H1 (cell line): Measurements from ENCODE around the gene ACTN2. TPM values are rescaled to one million over a fixed set of nuclear protein-coding genes. Genes with fewer than 3 reads are reported as not detected.

Experiments
- CTCF ChIA-PET: fragments of 300-600 bp; sonication (Branson Sonifier 250); formaldehyde crosslinking; loops from one replicate; lab custom pipeline; 2021; ENCODE audit not compliant: partially characterized antibody; lab: Charles Lee
- POLR2A ChIA-PET: fragments of 300-600 bp; sonication (Branson Sonifier 250); formaldehyde crosslinking; loops from one replicate; lab custom pipeline; 2021; ENCODE audit warnings: inconsistent platforms; ENCODE audit not compliant: partially characterized antibody; lab: Charles Lee
- DNase-seq, 2 experiments: peaks; one replicate each; pipeline versions ENCODE4 v3.0.0 to v3.0.0-alpha.2; 2010 to 2022; ENCODE audit warnings: low spot score in 2 of 2, low read depth in 1 of 2, mixed read lengths in 1 of 2
- FAIRE-seq: peaks from 2 replicates; lab custom pipeline; 2011; peaks lifted over from hg19 to GRCh38; lab: Jason Lieb, UNC
- H2AFZ ChIP-seq: 2 replicates; pipeline ENCODE4 v1.8.1; 2012; ENCODE audit warnings: low read length, inconsistent platforms
- H2AK5ac ChIP-seq: 2 replicates; pipeline ENCODE4 v1.6.1; 2013; ENCODE audit warnings: low read depth, low read length
- H2BK120ac ChIP-seq: replicated peaks from 2 replicates; pipeline ENCODE3; 2013; ENCODE audit warnings: low read depth, low read length, inconsistent platforms
- H2BK12ac ChIP-seq: 2 replicates; pipeline ENCODE4 v1.6.1; 2013; ENCODE audit warnings: low read depth, low read length
- H2BK15ac ChIP-seq: 2 replicates; pipeline ENCODE4 v1.6.1; 2013; ENCODE audit warnings: low read length
- H2BK20ac ChIP-seq: 2 replicates; pipeline ENCODE4 v1.6.1; 2013; ENCODE audit warnings: low read length
- H2BK5ac ChIP-seq: 2 replicates; pipeline ENCODE4 v1.6.1; 2013; ENCODE audit warnings: low read depth, low read length
- H3K14ac ChIP-seq: 2 replicates; pipeline ENCODE4 v1.6.1; 2013; ENCODE audit warnings: inconsistent platforms; ENCODE audit not compliant: insufficient read length
- H3K18ac ChIP-seq: 2 replicates; pipeline ENCODE4 v1.6.1; 2013; ENCODE audit warnings: low read length; ENCODE audit errors: extremely low read depth
- H3K23ac ChIP-seq: 2 replicates; pipeline ENCODE4 v1.6.1; 2013; ENCODE audit warnings: inconsistent platforms; ENCODE audit not compliant: insufficient read length
- H3K23me2 ChIP-seq: 2 replicates; pipeline ENCODE4 v1.6.1; 2013; ENCODE audit warnings: low read depth, low read length
- H3K27ac ChIP-seq: 2 replicates; pipeline ENCODE4 v1.6.1; 2011; ENCODE audit warnings: low read depth, low read length, inconsistent platforms
- H3K27me3 ChIP-seq, 4 experiments: replicated peaks in 1 of 4; 1 replicate in 1 of 4; 2 replicates in 3 of 4; pipeline versions ENCODE4 v1.6.1 to v1.8.1; 2011 to 2013; ENCODE audit warnings: low read length in 3 of 4, mild to moderate bottlenecking in 3 of 4, inconsistent platforms in 2 of 4, mixed read lengths in 2 of 4, moderate library complexity in 1 of 4; ENCODE audit not compliant: control insufficient read depth in 3 of 4, insufficient read depth in 3 of 4; ENCODE audit errors: extremely low read depth in 1 of 4
- H3K36me3 ChIP-seq, 4 experiments: 2 replicates each; pipeline versions ENCODE4 v1.6.1 to v1.8.1; 2011 to 2013; ENCODE audit warnings: mild to moderate bottlenecking in 4 of 4, low read length in 3 of 4, moderate library complexity in 2 of 4, control low read depth in 1 of 4, inconsistent platforms in 1 of 4; ENCODE audit not compliant: insufficient read depth in 4 of 4, control insufficient read depth in 2 of 4
- H3K4ac ChIP-seq: replicated peaks from 2 replicates; pipeline ENCODE3; 2013; ENCODE audit warnings: low read length, low read depth, mixed read lengths, inconsistent platforms; ENCODE audit not compliant: insufficient read length
- H3K4me1 ChIP-seq, 4 experiments: replicated peaks in 1 of 4; 1 replicate in 1 of 4; 2 replicates in 3 of 4; pipeline versions ENCODE4 v1.6.1 to v1.8.1; 2011 to 2013; ENCODE audit warnings: low read length in 3 of 4, inconsistent platforms in 2 of 4, mixed read lengths in 1 of 4; ENCODE audit not compliant: insufficient read depth in 4 of 4, control insufficient read depth in 3 of 4
- H3K4me2 ChIP-seq, 2 experiments: 2 replicates each; pipeline versions ENCODE4 v1.6.1 to v1.8.1; 2011 to 2013; ENCODE audit warnings: low read depth in 2 of 2, low read length in 2 of 2, control low read depth in 1 of 2, inconsistent platforms in 1 of 2, mild to moderate bottlenecking in 1 of 2; ENCODE audit not compliant: insufficient read depth in 1 of 2
- H3K4me3 ChIP-seq, 4 experiments: fragments of 200-600, 300-600 bp in 1 of 4; sonication (generic), shearing (Covaris generic), sonication (Bioruptor Twin) in 1 of 4; 2 replicates each; pipeline versions ENCODE4 v1.5.1 to v1.8.1; 2011 to 2016; ENCODE audit warnings: low read length in 4 of 4, low read depth in 3 of 4, control low read depth in 2 of 4, inconsistent platforms in 2 of 4, mild to moderate bottlenecking in 2 of 4, mixed read lengths in 1 of 4, moderate library complexity in 1 of 4; ENCODE audit not compliant: insufficient read depth in 2 of 4; ENCODE audit errors: extremely low read depth in 1 of 4
- H3K56ac ChIP-seq: replicated peaks from 2 replicates; pipeline ENCODE3; 2013; ENCODE audit warnings: low read depth, mild to moderate bottlenecking, mixed read lengths, low read length, inconsistent platforms; ENCODE audit not compliant: insufficient read length
- H3K79me1 ChIP-seq: 2 replicates; pipeline ENCODE4 v1.6.1; 2013; ENCODE audit warnings: low read depth, low read length, control low read depth
- H3K79me2 ChIP-seq, 2 experiments: 2 replicates each; pipeline versions ENCODE4 v1.6.1 to v1.8.1; 2012 to 2013; ENCODE audit warnings: low read length in 2 of 2, mild to moderate bottlenecking in 2 of 2, inconsistent platforms in 1 of 2; ENCODE audit not compliant: insufficient read depth in 2 of 2, control insufficient read depth in 1 of 2
- H3K9ac ChIP-seq, 4 experiments: replicated peaks in 1 of 4; 1 replicate in 1 of 4; 2 replicates in 3 of 4; pipeline versions ENCODE4 v1.6.1 to v1.8.1; 2011 to 2013; ENCODE audit warnings: low read depth in 3 of 4, low read length in 3 of 4, control low read depth in 2 of 4, mild to moderate bottlenecking in 2 of 4, moderate library complexity in 2 of 4, inconsistent platforms in 1 of 4; ENCODE audit errors: extremely low read depth in 1 of 4
- H3K9me3 ChIP-seq, 2 experiments: 2 replicates each; pipeline versions ENCODE4 v1.6.1 to v1.8.1; 2012 to 2013; ENCODE audit warnings: mild to moderate bottlenecking in 2 of 2, moderate library complexity in 2 of 2, control low read depth in 1 of 2, inconsistent platforms in 1 of 2, low read depth in 1 of 2, low read length in 1 of 2, mixed read lengths in 1 of 2; ENCODE audit not compliant: insufficient read depth in 2 of 2
- H4K20me1 ChIP-seq, 2 experiments: replicated peaks in 1 of 2; 2 replicates each; pipeline versions ENCODE3 to v1.8.1; 2011 to 2013; ENCODE audit warnings: inconsistent platforms in 2 of 2, low read length in 2 of 2, mild to moderate bottlenecking in 1 of 2; ENCODE audit not compliant: insufficient read depth in 2 of 2, control insufficient read depth in 1 of 2
- H4K5ac ChIP-seq: 2 replicates; pipeline ENCODE4 v1.6.1; 2013; ENCODE audit warnings: low read length, low read depth, mixed read lengths, inconsistent platforms; ENCODE audit not compliant: insufficient read length
- H4K8ac ChIP-seq: 2 replicates; pipeline ENCODE4 v1.8.0; 2013; ENCODE audit warnings: mild to moderate bottlenecking, moderate library complexity, low read length, inconsistent platforms; ENCODE audit not compliant: insufficient read depth; ENCODE audit errors: extremely low read depth
- H4K91ac ChIP-seq: replicated peaks from 2 replicates; pipeline ENCODE3; 2013; ENCODE audit warnings: low read length, mixed read lengths, inconsistent platforms; ENCODE audit not compliant: insufficient read length
- CTCF ChIP-seq, 3 experiments: IDR thresholded peaks; 1 replicate in 2 of 3; 2 replicates in 1 of 3; pipeline versions ENCODE4 v1.5.1 to v1.6.1; 2011; ENCODE audit warnings: low read length in 3 of 3, mild to moderate bottlenecking in 3 of 3, inconsistent platforms in 2 of 3, low read depth in 1 of 3, moderate library complexity in 1 of 3; ENCODE audit not compliant: insufficient read depth in 1 of 3; ENCODE audit errors: control extremely low read depth in 1 of 3
- FOSL1 ChIP-seq: IDR thresholded peaks from 2 replicates; pipeline ENCODE4 v1.6.1; 2011; ENCODE audit warnings: mild to moderate bottlenecking, low read depth, low read length, moderate library complexity; ENCODE audit not compliant: insufficient read depth
- KDM5A ChIP-seq: fragments of 200-600 bp; IDR thresholded peaks from 2 replicates; pipeline ENCODE4 v1.7.1; 2012; ENCODE audit warnings: mild to moderate bottlenecking, low read length, inconsistent platforms, mixed read lengths
- NANOG ChIP-seq: IDR thresholded peaks from 2 replicates; pipeline ENCODE4 v1.6.1; 2011; ENCODE audit warnings: low read length, low read depth, mild to moderate bottlenecking, inconsistent platforms; ENCODE audit not compliant: insufficient read depth, poor library complexity, severe bottlenecking
- RAD21 ChIP-seq, 2 experiments: IDR thresholded peaks in 1 of 2; conservative IDR thresholded peaks in 1 of 2; 2 replicates each; pipeline ENCODE4 v1.6.1; 2011; ENCODE audit warnings: low read depth in 2 of 2, low read length in 2 of 2, improper control_type of control experiment in 1 of 2, inconsistent platforms in 1 of 2, mild to moderate bottlenecking in 1 of 2, moderate library complexity in 1 of 2
- SIX5 ChIP-seq: IDR thresholded peaks from 2 replicates; pipeline ENCODE4 v1.6.1; 2011; ENCODE audit warnings: mild to moderate bottlenecking, low read depth, low read length
- ZNF274 ChIP-seq: IDR thresholded peaks from 2 replicates; pipeline ENCODE4 v1.7.0; 2012; ENCODE audit warnings: low read length, borderline replicate concordance; ENCODE audit errors: extremely low read depth
- WGBS, 2 experiments: shearing (Covaris generic) in 1 of 2; methylation state at CpG; one replicate each; pipeline versions ENCODE4 v1.1.6 to v1.1.7; 2013 to 2015; ENCODE audit warnings: low lambda C conversion rate in 2 of 2, mixed read lengths in 2 of 2, inconsistent platforms in 1 of 2, low coverage in 1 of 2, missing lambda C conversion rate in 1 of 2; ENCODE audit not compliant: insufficient replicate concordance in 2 of 2, insufficient coverage in 1 of 2, insufficient read length in 1 of 2; ENCODE audit errors: extremely low coverage in 1 of 2, missing lambda C conversion rate in 1 of 2; 5-methylcytosine and 5-hydroxymethylcytosine counted together
- polyA plus RNA-seq, 7 experiments: library from polyadenylated mRNA; depleted of rRNA in 3 of 7; stranded (reverse) in 5 of 7; unstranded in 2 of 7; fragments of >200 nt in 5 of 7; fragments of 200-250 nt in 2 of 7; gene quantifications; 1 replicate in 5 of 7; 2 replicates in 1 of 7; 4 replicates in 1 of 7; pipeline versions ENCODE4 v1.2.1 to v1.2.3, GENCODE V29; 2011 to 2013; ENCODE audit warnings: missing spikeins in 2 of 7, mixed read lengths in 2 of 7
- total RNA-seq: library from RNA; stranded (reverse); fragmentation: NEBNext Ultra II Directional; extraction: Animal tissue kit (Norgen Biotek cat#: 25700); gene quantifications from 2 replicates; pipeline ENCODE4 v1.2.1, GENCODE V29; 2021

The ACTN2 gene
- total and polyA plus RNA-seq, 2 of the 8 experiments (the other 6 are each of a cell fraction or from before 2014, with no cell fraction given) = 1.9 to 4.1 TPM

GRCh38 chr1:236753964-236754363, 67.7 kb downstream of the ACTN2 start:
- H3K79me2 ChIP-seq = no peaks in the 10 kb centered on the region
- no peak overlapping the region for H4K5ac ChIP-seq
- no peak overlapping the region; the same call in 1 of the 2 replicates for H2BK5ac ChIP-seq
- H3K56ac ChIP-seq = no peak overlapping the region
- no peaks in the 10 kb centered on the region for H3K27me3 ChIP-seq
- no peak for DNase-seq
- no peak overlapping the region for H3K4me3 ChIP-seq
- no peak overlapping the region for H3K27ac ChIP-seq
- H2BK20ac ChIP-seq = no peak overlapping the region
- CTCF ChIA-PET = interaction anchor here (0.6 to 2.6 kb wide), 11 partner anchors 9 to 927 kb away, joined by 3 to 15 read pairs (median 6); partner anchors contain the start of gene MTR
- H2BK15ac ChIP-seq = no peak overlapping the region
- H2AFZ ChIP-seq = no peak overlapping the region
- no peak overlapping the region for H3K14ac ChIP-seq
- no peak for FAIRE-seq
- TF ChIP-seq CTCF (IDR thresholded peaks at IDR 0.05; ENCODE audit: control extremely low read depth in 1 of 3, insufficient read depth in 1 of 3, low read depth in 1 of 3, low read length in 3 of 3) (no peak), SIX5 (no peak), KDM5A (no peak), ZNF274 (no peak), FOSL1 (no peak), RAD21 (IDR thresholded peaks at IDR 0.05 in 1 of 2, conservative IDR thresholded peaks at IDR 0.05 in 1 of 2; ENCODE audit: low read depth in 2 of 2, low read length in 2 of 2) (no peak), NANOG (no peak)
- TF ChIP-seq, all 59 proteins: peak for 0
- Histone ChIP-seq H4K20me1 (no peaks in the 10 kb centered on the region), H4K8ac (no peak overlapping the region), H3K9ac (no peak overlapping the region), H3K9me3 (no peaks in the 10 kb centered on the region), H3K4ac (no peak overlapping the region), H3K18ac (no peak overlapping the region), H3K79me1 (no peaks in the 10 kb centered on the region), H3K23me2 (no peaks in the 10 kb centered on the region), H3K23ac (no peak overlapping the region), H3K4me2 (no peak overlapping the region), H3K4me1 (no peaks in the 10 kb centered on the region), H2BK120ac (no peak overlapping the region), H2BK12ac (no peak overlapping the region), H2AK5ac (no peak overlapping the region), H4K91ac (no peak overlapping the region), H3K36me3 (peaks cover 0 to 5% (median 0%) of the 10 kb centered on the region in 4 experiments; a peak in 1 of 8 replicates)
- 94% methylated on average over 14 of the region's 14 CpGs; no CpG with 5 or more reads in 1 of the 2 experiments for WGBS, 2 experiments
- POLR2A ChIA-PET = no interaction called here
